Measurements from ENCODE around the gene DNAJB4. TPM values are rescaled to one million over a fixed set of nuclear protein-coding genes. Genes with fewer than 3 reads are reported as not detected.

Gene DNAJB4
- total and polyA plus RNA-seq, 2 donors (not counting 3 experiments of a cell fraction or from before 2014, with no cell fraction given): 30.4 to 136 TPM

DNA sequence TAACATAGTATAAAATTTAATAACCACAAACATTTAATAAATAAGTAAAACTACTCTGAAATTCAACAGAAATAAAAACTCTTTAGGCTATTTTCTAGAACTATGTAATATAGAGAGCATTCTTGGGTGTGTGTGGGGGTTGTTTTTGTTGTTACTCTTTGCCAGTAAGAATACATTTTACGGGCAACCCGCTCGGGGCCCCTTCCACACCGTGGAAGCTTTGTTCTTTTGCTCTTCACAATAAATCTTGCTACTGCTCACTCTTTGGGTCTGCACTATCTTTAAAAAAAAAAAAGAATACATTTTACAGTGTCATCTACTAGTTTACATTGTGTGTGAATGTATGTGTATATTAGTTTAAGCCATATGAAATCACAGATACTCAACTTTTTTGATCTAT lies 25.1 kb downstream of the DNAJB4 start:
- ChIA-PET CTCF (interaction anchor here (0.7 to 3.1 kb wide), 3 partner anchors 10 to 85 kb away, joined by 3 to 10 read pairs (median 4); no protein-coding TSS in a partner anchor), POLR2A (no interaction called here)
- BruUV-seq (replicated peaks): no TSS peak

More for the DNA sequence above, 25.1 kb downstream of the DNAJB4 start:
- no peak overlapping the region for H3K9ac ChIP-seq (replicated peaks; ENCODE audit: extremely low read depth, insufficient read depth, low read length)
- no peaks in the 10 kb centered on the region for H3K9me3 ChIP-seq (replicated peaks; ENCODE audit: control insufficient read depth, insufficient read depth, low read length)
- no peaks in the 10 kb centered on the region for H4K20me1 ChIP-seq (replicated peaks; ENCODE audit: control insufficient read depth, extremely low read depth, insufficient read depth, low read length)
- H3K4me3 ChIP-seq (replicated peaks in 1 of 3; ENCODE audit: insufficient read depth in 1 of 3, low read depth in 1 of 3, low read length in 3 of 3): no peak overlapping the region
- DNase-seq (ENCODE audit: low read depth, low spot score): no peak
- FAIRE-seq: no peak
- H3K4me1 ChIP-seq (ENCODE audit: control insufficient read depth, extremely low read depth, insufficient read depth, low read length): peaks cover 3% of the 10 kb centered on the region
- H3K9me1 ChIP-seq (replicated peaks; ENCODE audit: control insufficient read depth, extremely low read depth, insufficient read depth, low read length): no peaks in the 10 kb centered on the region
- H3K27me3 ChIP-seq (ENCODE audit: control insufficient read depth in 2 of 2, insufficient read depth in 2 of 2, low read length in 2 of 2): no peaks in the 10 kb centered on the region
- no peaks in the 10 kb centered on the region for H3K79me2 ChIP-seq (ENCODE audit: control insufficient read depth, insufficient read depth, low read length)
- dilution Hi-C loops (cut with MboI; ENCODE audit: extremely low pct_ligation_motif_present, low sequenced_read_pairs) (no loop called here), intact Hi-C loops (cut with micrococcal nuclease) (no loop called here)
- no peak for TF ChIP-seq GATA2 (IDR thresholded peaks at IDR 0.05; ENCODE audit: insufficient read depth, insufficient read length, low read depth, low read length)
- no peak for TF ChIP-seq POLR2A (IDR thresholded peaks at IDR 0.05; ENCODE audit: low read depth, low read length)
- TF ChIP-seq, protein P1, sequence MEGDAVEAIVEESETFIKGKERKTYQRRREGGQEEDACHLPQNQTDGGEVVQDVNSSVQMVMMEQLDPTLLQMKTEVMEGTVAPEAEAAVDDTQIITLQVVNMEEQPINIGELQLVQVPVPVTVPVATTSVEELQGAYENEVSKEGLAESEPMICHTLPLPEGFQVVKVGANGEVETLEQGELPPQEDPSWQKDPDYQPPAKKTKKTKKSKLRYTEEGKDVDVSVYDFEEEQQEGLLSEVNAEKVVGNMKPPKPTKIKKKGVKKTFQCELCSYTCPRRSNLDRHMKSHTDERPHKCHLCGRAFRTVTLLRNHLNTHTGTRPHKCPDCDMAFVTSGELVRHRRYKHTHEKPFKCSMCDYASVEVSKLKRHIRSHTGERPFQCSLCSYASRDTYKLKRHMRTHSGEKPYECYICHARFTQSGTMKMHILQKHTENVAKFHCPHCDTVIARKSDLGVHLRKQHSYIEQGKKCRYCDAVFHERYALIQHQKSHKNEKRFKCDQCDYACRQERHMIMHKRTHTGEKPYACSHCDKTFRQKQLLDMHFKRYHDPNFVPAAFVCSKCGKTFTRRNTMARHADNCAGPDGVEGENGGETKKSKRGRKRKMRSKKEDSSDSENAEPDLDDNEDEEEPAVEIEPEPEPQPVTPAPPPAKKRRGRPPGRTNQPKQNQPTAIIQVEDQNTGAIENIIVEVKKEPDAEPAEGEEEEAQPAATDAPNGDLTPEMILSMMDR (IDR thresholded peaks at IDR 0.05; ENCODE audit: extremely low read depth in 1 of 2, insufficient read depth in 1 of 2, low read depth in 1 of 2, low read length in 2 of 2): no peak
- TF ChIP-seq POLR2AphosphoS5 (IDR thresholded peaks at IDR 0.05; ENCODE audit: insufficient read depth, low read depth, low read length): no peak
- no peak for TF ChIP-seq EZH2 (IDR thresholded peaks at IDR 0.05; ENCODE audit: borderline replicate concordance, low read depth, low read length, severe bottlenecking)
- no peak for TF ChIP-seq FOS (IDR thresholded peaks at IDR 0.05; ENCODE audit: borderline replicate concordance, insufficient read depth, low read length)
- no peak for TF ChIP-seq JUN (IDR thresholded peaks at IDR 0.05; ENCODE audit: borderline replicate concordance, insufficient read depth, insufficient read length, low read depth)
- TF ChIP-seq, protein P2, sequence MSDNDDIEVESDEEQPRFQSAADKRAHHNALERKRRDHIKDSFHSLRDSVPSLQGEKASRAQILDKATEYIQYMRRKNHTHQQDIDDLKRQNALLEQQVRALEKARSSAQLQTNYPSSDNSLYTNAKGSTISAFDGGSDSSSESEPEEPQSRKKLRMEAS (IDR thresholded peaks at IDR 0.05; ENCODE audit: insufficient read depth, insufficient read length): no peak
- H3K27ac ChIP-seq (ENCODE audit: insufficient read depth, low read depth, low read length): no peak overlapping the region
- no peaks in the 10 kb centered on the region for H3K36me3 ChIP-seq (ENCODE audit: control insufficient read depth in 2 of 2, extremely low read depth in 1 of 2, insufficient read depth in 2 of 2, low read length in 2 of 2)
- H2AFZ ChIP-seq (ENCODE audit: low read depth, low read length): no peak overlapping the region
- H3K4me2 ChIP-seq (ENCODE audit: insufficient read depth, low read length): no peak overlapping the region
